GM11168 (cell line): ENCODE measurements around the gene ZNF616.

Source experiments
- in situ Hi-C: fragments of 300-500 bp; cut with MboI; formaldehyde crosslinking; loops from one replicate; pipeline ENCODE4 v1.12.0; 2022; ENCODE audit warnings: low sequenced_read_pairs; ENCODE audit not compliant: unreplicated experiment

The ZNF616 gene

GRCh38 chr19:52139252-52140031, at the start of gene ZNF616:
Gene ZNF616, minus strand, starts transcription at chr19:52139938. Its CDS starts 9,426 bp downstream, at chr19:52130512.
- in situ Hi-C loops = no loop called here

GRCh38 chr19:52188822-52189734, 49.3 kb upstream of the ZNF616 start:
- in situ Hi-C loops = no loop called here

DNA sequence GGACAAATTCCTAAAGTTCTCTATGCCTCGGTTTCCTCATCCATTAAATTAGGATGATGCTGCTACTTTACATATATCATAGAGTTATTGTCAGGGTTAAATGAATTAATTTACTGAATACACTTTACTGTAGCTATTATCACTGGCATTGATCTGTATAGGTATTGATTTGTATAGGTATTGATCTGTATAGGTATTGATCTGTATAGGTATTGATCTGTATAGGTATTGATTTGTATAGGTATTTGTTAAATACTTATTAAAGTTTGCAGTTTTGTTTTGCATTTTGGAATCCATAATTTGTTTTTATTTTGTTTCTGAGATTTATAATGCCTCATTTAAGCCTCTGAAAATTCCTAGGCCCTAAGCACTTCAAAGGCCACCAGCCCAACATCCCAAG, 47.7 kb upstream of the ZNF616 start:
- in situ Hi-C loops = no loop called here

DNA sequence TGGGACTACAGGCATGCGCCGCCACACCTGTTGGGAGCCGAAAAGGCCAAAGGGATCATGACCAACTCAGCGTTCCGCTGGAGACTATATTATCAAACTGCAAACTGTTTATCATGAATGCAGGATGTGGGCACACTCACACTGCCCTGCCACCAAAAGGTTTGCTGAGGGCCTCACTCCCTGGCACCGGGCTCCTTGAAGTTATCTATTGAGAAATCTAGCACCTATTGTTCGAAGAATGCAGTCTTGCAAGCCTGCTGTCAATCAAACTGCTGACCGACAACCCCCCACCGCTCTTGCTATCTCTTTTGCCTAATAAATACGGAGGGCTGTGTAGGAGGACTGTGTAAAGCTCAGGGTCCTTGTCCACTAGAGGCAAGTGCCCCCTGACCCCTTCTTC, 36.8 kb upstream of the ZNF616 start:
- in situ Hi-C loops = no loop called here

DNA sequence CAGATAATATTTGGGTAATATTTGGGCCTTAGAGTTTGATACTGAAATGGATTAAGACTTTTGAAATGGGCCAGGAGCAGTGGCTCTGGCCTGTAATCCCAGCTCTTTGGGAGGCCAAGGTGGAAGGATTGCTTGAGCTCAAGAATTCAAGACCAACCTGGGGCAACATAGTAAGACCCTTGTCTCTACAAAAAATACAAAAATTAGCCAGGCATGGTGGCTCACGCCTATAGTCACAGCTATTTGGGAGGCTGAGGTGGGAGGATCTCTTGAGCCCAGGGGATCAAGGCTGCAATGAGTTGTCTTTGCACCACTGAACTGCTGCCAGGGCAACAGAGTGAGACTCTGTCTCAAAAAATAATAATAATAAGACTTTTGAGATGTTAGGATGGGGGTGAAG, 32.6 kb upstream of the ZNF616 start:
- in situ Hi-C loops = no loop called here

DNA sequence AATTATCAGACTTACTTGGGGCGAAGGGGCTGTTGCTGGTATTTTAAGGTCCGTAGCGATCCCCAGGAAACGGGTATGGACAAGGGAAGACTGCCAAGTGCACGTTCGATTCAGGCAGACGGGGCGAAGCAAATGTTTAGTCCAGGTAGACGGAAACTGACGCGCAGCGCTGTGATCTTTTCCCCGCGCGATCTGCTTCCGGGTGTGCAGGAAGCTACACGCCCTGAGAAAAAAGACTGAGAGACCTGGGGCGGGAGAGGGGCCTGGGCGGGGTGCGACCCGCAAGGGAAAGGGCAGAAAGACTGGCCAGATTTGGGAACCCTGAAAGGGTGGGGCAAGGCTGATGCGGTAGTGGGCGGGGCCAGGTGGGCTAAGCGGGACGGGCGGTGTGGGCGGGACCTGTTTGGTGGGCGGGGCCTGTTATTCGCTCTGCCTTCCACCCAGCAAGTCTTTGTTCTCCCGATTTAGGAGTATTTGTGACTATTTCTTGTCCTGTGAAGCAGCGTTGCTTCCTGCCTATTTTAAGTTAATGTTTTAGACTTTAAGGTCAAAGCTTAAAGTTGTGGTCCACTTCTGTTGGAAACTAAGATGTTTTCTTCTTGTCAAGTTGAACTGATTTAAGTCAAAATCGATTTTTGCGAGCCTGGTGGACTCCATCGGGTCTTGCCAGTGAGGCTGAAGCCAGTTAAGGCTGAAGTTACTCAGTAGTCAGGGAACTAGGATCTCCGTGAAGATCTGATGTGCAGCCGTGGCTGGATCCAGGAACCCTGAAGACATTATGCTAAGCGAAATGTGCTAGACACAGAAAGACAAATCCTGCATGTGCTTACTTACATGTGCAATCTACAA, 31.8 kb upstream of the ZNF616 start, which contains the start of gene ZNF836:
TSS of gene ZNF836 (minus strand) at position 301 of the 849 bp plus-strand sequence. CDS start 3,549 bp downstream, outside the sequence.
- in situ Hi-C loops = no loop called here

GRCh38 chr19:52170863-52171320, 31.2 kb upstream of the ZNF616 start:
- in situ Hi-C loops = no loop called here

DNA sequence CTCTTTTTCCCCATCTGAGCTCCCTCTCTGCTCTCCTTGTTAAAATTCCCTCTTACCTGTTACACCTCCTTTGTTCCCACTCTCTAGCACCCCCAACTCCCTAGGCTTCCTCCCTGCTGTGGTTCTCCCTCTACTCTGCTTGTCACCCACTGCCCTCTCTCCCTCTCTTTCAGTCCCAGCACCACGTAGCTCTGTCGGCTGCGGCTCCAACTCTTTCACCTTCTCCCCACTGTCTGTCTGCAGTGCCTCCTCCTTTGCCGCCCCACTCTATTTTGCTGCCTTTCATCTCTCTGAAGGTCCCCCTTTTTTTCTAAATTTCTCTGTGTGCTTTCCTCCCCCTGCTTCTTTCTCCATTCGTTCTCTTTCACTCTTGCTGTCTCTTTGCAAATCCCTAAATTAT, 30.6 kb upstream of the ZNF616 start:
- in situ Hi-C loops = no loop called here

DNA sequence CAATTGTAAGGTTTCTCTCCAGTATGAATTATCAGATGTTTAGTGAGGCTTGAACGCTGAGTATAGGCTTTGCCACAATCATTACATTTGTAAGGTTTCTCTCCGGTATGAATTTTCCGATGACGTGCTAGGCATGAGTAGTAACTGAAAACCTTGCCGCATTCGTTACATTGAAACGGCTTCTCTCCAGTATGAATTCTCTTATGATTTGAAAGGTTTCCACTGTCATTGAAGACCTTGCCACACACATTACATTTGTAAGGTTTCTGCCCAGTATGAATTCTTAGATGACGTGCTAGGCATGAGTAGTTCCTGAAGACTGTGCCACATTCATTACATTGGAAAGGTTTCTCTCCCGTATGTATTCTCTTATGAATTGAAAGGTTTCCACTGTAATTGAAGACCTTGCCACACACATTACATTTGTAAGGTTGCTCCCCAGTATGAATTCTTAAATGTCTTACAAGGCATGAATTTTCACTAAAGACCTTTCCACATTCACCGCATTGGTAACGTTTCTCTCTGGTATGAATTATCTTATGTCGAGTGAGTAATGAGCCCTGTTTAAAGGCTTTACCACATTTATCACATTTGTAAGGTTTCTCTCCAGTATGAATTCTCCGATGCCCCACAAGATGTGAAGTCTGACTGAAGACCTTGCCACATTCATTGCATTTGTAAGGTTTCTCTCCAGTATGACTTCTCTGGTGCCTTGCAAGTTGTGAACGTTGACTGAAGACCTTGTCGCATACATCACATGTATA, 16.0 kb upstream of the ZNF616 start:
- in situ Hi-C loops = no loop called here

DNA sequence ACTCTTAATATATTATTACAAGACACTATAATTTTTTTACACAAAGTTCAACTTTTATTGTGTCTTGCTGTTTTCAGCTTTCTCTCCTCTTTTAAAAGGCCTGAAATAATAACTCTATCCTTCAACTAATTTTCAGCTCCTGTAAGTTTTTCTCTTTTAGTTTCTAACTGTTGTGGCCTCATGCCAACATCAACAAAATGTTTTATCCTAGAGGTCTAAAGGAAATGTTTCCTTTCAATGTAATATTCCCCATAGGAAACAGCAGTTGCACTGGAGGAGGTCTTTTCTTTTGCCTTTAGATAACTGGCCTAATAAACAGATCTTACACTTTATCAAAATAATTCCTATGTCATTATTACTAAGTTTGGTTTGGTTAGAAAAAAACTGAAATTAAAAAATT, 8.5 kb upstream of the ZNF616 start:
- in situ Hi-C loops = no loop called here

GRCh38 chr19:52142001-52142595, 2.4 kb upstream of the ZNF616 start:
- in situ Hi-C loops = no loop called here

DNA sequence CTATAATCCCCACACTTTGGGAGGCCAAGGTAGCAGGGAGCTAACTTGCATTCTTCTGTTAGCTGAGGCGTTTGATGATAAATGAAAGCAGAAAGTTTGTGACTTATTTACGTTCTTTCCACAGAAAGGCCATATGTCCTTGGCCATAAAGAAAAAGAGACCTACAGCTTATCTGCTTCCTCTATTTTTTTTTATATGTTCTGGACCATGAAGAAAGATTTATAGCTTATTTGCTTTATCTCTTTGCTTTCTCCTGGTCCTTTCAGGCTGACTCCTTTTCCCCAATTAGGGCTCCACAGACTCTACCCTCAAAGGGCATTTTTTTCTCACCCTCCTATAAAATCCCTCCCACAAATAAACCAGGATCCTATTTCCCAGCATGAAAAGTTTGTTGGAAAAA, 1.5 kb upstream of the ZNF616 start:
- in situ Hi-C loops = no loop called here

GRCh38 chr19:52140032-52140710, 433 bp upstream of the ZNF616 start:
- in situ Hi-C loops = no loop called here

DNA sequence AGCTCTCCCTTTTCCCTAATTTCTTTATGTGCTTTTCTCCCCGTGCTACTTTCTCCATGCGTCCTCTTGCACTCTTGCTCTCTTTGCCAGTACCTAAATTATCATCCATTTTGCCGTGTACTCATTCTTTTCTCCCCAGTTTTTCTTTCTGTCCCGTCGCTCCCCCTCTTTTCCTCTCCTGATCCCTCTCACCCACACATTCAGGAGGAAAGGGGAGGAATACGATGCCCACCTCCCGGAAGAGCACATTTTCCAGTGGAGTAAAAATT, 821 bp downstream of the ZNF616 start:
- in situ Hi-C loops = no loop called here

DNA sequence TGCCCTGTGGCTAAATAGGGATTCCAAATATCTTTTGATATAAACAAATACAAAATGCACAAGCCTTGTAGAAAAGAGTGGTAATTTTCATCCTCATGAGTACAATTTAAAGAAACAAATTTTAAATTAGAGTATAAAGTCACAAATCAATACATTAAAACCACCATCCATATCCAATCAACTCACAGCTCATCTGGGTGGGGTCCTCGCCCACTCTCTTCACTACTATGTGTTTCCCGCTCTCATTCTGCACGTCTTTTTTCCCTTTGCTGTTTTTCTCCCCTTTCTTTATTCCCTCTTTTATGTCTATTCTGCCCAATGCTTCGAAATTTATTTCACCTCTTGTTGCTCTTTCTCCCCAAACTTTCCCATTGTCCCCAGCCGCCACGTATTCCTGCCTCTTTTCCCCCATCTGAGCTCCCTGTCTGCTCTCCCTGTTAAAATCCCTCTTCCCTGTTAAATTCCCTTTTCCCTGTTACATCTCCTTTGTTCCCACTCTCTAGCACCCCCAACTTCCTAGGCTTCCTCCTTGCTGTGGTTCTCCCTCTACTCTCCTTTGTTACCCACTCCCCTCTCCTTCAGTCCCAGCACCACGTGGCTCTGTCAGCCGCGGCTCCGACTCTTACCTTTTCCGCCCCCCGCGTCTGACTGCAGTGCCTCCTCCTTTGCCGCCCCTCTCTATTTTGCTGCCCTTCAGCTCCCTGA, 1.3 kb downstream of the ZNF616 start:
- in situ Hi-C loops = no loop called here

- in situ Hi-C loops = no loop called here
These were observed 19.5 kb downstream of the ZNF616 start for GRCh38 chr19:52120286-52120685.

GRCh38 chr19:52115526-52116053, 24.1 kb downstream of the ZNF616 start:
- in situ Hi-C loops = no loop called here

DNA sequence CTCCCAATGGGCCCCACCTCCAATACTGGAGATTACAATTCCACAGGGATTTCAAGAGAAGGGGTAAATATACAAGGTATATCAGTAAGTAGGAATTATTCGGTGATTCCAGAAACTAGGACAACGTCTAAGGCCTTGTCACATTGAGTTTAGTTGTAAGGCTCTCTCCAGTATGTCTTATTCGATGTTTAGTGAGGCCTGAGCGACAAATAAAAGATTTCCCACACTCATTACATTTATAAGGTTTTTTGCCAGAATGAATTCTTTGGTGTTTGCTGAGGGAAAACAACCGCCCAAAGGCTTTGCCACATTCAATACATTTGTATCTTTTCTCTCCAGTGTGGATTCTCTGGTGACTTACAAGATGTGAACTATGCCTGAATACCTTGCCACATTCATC, 25.0 kb downstream of the ZNF616 start:
- in situ Hi-C loops = no loop called here
